ENCODE results near the gene SERTAD1.
"Not testable (repeated sequence)": the region's sequence is repeated elsewhere in the genome, so short reads cannot be mapped to it uniquely, and the experiment has no call there.

SERTAD1 gene

DNA sequence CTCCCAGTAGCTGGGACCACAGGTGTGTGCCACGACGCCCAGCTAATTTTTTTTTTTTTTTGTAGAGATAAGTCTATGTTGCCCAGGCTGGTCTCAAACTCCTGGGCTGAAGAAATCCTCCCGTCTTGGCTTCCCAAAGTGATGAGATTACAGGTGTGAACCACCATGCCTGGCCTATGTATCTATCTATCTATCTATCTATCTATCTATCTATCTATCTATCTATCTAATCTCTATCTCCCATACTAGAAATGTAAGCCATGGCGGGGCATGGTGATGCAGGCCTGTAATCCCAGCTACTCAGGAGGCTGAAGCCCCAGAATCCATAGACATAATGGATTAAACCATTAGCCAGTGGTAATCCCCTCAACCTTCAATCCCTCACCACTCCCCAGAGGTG lies 24.9 kb upstream of the SERTAD1 start:
- no peak for ATAC-seq

- ATAC-seq: no peak
These were observed 23.7 kb upstream of the SERTAD1 start for GRCh38 chr19:40449506-40449905.

GRCh38 chr19:40446263-40446784 lies 20.5 kb upstream of the SERTAD1 start:
- no peak for ATAC-seq

DNA sequence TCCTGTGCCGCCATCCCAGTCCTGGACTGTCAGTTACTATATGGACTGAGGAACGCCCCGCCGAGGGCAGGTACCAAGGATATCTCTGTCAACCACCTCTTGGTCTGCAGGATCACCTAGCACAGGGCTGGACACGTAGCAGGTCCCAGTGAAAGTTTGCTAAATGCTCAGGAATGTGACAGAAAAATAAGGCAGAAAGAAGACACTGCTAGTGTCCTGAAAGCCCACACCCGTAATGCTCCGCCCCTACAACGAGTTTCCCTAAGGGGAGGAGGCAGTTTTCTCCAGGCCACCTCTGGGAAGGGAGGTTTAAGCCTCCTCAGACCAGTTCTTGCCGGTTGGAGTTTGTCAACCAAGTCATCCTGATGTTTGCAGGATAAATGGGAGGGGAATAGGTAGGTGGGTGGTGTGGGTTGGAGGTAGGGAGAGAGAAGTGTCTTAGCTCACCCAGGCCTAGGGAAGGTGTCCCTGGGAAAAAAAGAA lies 20.0 kb upstream of the SERTAD1 start:
- no peak for ATAC-seq

DNA sequence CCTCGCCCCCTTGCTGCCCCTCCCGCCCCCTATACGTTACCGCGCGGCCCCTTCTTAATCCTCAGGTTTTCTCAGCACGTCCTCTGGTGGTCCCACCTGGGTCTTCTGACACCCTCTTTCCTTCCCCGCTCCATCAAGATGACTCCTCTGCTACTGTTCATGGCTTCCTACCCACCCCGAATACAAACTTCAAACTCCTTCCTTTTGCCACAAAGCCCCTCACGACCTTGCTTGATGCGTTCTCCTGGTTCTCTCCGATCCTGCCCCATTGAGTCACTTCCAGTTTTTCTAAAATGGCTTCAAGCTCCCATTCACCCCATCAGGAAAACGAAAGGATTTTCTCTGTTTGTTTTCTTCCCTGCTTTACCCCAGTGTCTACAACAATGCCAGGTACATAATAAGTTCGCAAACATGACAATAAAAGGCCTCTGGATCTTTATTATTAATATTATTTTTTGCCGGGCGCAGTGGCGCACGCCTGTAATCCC lies 19.1 kb upstream of the SERTAD1 start:
- no peak for ATAC-seq

- ATAC-seq: peak; percentile 71 to 72
These were observed 18.4 kb upstream of the SERTAD1 start, which contains the start of gene SERTAD3 for GRCh38 chr19:40444000-40444824. SERTAD3 (minus strand) TSS chr19:40444335; CDS start chr19:40442080, 2,255 bp downstream.

- peak; percentile 84 to 86 for ATAC-seq
These were observed 17.6 kb upstream of the SERTAD1 start for GRCh38 chr19:40443131-40443999.

- ATAC-seq: no peak
These were observed 16.7 kb upstream of the SERTAD1 start for GRCh38 chr19:40442328-40443130.

- ATAC-seq: no peak
These were observed 16.0 kb upstream of the SERTAD1 start for GRCh38 chr19:40441719-40442253.

- no peak for ATAC-seq
These were observed 12.5 kb upstream of the SERTAD1 start for GRCh38 chr19:40438284-40438683.

GRCh38 chr19:40433391-40434216 lies 7.8 kb upstream of the SERTAD1 start:
- peak; percentile 83 to 87 for ATAC-seq

- not testable (repeated sequence) for ATAC-seq
These were observed 7.0 kb upstream of the SERTAD1 start for GRCh38 chr19:40432760-40433159.

- ATAC-seq: no peak
These were observed 5.9 kb upstream of the SERTAD1 start for GRCh38 chr19:40431698-40432097.

DNA sequence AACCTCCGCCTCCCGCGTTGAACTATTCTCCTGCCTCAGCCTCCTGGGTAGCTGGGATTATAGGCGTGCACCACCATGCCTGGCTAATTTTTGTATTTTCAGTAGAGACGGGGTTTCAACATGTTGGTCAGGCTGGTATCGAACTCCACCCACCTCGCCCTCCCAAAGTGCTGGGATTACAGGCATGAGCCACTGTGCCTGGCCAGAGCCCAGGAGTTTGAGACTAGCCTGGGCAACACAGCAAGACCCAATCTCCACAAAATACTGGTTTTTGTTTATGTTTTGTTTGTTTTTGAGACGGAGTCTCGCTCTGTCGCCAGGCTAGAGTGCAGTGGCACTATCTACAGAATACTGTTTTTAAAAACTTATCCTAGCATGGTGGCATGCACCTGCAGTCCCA lies 4.5 kb upstream of the SERTAD1 start:
- not testable (repeated sequence) for ATAC-seq

DNA sequence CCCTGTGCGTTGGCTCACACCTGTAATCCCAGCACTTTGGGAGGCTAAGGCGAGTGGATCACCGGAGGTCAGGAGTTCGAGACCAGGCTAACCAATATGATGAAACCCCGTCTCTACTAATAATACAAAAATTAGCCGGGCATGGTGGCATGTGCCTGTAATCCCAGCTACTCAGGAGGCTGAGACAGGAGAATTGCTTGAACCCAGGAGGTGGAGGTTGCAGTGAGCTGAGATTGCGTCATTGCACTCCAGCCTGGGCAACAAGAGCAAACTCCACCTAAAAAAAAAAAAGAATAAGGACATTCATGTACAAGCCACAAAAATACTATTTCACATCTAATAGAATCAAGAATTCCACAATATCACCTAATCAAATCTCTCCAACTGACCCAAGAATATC lies 2.4 kb upstream of the SERTAD1 start:
- ATAC-seq: not testable (repeated sequence)

DNA sequence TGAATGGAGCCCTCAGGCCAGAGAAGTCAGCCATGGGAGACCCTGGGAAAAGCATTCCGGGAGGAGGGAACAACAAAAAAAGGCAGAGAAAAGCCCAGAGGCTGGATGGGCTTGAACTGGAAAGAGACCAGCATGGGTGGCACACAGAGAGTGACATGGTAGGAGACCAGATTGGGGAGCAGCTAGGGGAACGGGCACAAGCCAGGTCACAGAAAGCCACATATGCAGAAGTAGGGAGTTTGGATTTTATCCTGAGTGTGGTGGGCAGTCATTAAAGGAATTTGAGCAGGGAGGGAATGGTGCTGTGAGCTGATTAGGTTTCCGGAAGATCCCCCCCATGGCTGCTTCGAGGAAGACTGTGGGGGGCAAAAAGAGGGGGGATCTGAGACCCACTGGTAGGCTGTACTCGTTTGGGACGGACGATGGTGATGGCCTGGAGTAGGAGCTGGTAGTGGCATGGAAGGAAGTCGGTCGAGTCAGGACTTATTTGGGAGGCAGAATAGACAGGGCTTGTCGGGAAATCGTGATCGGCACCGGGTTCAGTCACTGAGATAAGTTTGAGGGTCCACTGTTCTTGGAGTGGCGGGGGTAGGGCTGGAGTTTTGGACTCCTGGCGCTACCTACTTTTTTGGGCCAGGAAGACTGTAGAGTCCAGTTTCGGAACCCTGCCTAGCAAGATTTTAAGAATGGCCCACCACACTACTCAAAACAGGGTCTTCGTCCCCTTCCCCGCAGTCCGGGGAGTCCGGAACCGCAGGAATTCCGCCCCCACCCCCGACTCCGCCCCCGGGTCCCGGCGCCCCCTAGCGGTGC lies 949 bp downstream of the SERTAD1 start:
- ATAC-seq: no peak

- no peak for ATAC-seq
These were observed 1.9 kb downstream of the SERTAD1 start for GRCh38 chr19:40423938-40424337.

GRCh38 chr19:40422748-40423566 lies 2.8 kb downstream of the SERTAD1 start:
- no peak for ATAC-seq

All from activated CD4-positive, CD25-positive, alpha-beta regulatory T cell treated with anti-CD3 and anti-CD28 coated beads, Interleukin-2, amount 50 U/mL, for 24 hours (primary cell).